SK-N-MC (cell line): Measurements from ENCODE around the gene NFS1.
"Not testable (repeated sequence)": the region's sequence is repeated elsewhere in the genome, so short reads cannot be mapped to it uniquely, and the experiment has no call there.

Source experiments
- DNase-seq: peaks from one replicate; pipeline ENCODE4 v3.0.0-alpha.2; 2011; ENCODE audit warnings: low read depth, low spot score
- H3K27ac ChIP-seq: fragments of 200-600 bp; sonication (generic); 2 replicates; pipeline ENCODE4 v1.5.1; 2016; ENCODE audit warnings: mixed run types
- H3K36me3 ChIP-seq: fragments of 200-600 bp; sonication (generic); 2 replicates; pipeline ENCODE4 v1.6.1; 2017; ENCODE audit warnings: antibody characterized with exemption, low read length, mixed read lengths; ENCODE audit not compliant: insufficient read depth
- H3K4me3 ChIP-seq: fragments of 200-600 bp; sonication (generic); 2 replicates; pipeline ENCODE4 v1.5.1; 2016
- H3K9ac ChIP-seq: fragments of 200-600 bp; sonication (generic); 2 replicates; pipeline ENCODE4 v1.8.0; 2017; ENCODE audit warnings: mixed run types, mixed read lengths; ENCODE audit not compliant: insufficient read length
- H3K9me3 ChIP-seq: fragments of 200-600 bp; sonication (generic); 2 replicates; pipeline ENCODE4 v1.6.1; 2017; ENCODE audit warnings: low read depth, mild to moderate bottlenecking, antibody characterized with exemption, low read length, moderate library complexity, mixed read lengths
- EZH2 ChIP-seq: fragments of 200-600 bp; sonication (generic); IDR thresholded peaks from one replicate; pipeline ENCODE4 v1.6.1; 2017; ENCODE audit warnings: antibody characterized with exemption
- FOXP2 ChIP-seq: optimal IDR thresholded peaks from 2 replicates; pipeline ENCODE3; 2011; ENCODE audit warnings: mild to moderate bottlenecking, moderate library complexity; ENCODE audit not compliant: insufficient read depth; ENCODE audit errors: extremely low read length, control extremely low read depth
- POLR2AphosphoS5 ChIP-seq: IDR thresholded peaks from 2 replicates; pipeline ENCODE4 v1.6.1; 2012; ENCODE audit warnings: mild to moderate bottlenecking, low read depth, low read length, borderline replicate concordance

The NFS1 gene

GRCh38 chr20:35723652-35724320 lies 24.6 kb upstream of the NFS1 start:
- peaks cover 96% of the 10 kb centered on the region for H3K36me3 ChIP-seq
- not testable (repeated sequence) for H3K27ac ChIP-seq, H3K4me3 ChIP-seq, DNase-seq, H3K9me3 ChIP-seq, H3K9ac ChIP-seq
- peak; percentile 0; the same call in 1 of the 2 replicates for TF ChIP-seq POLR2AphosphoS5

- not testable (repeated sequence) for H3K9me3 ChIP-seq, DNase-seq, H3K9ac ChIP-seq, H3K27ac ChIP-seq, H3K4me3 ChIP-seq
- peak; percentile 24; the same call in 1 of the 2 replicates for TF ChIP-seq POLR2AphosphoS5
- peaks cover 96% of the 10 kb centered on the region for H3K36me3 ChIP-seq
Observed at GRCh38 chr20:35723275-35723639, 24.1 kb upstream of the NFS1 start.

GRCh38 chr20:35721621-35722020 lies 22.5 kb upstream of the NFS1 start:
- Histone ChIP-seq H3K36me3 (peaks cover 98% of the 10 kb centered on the region), H3K4me3 (no peak overlapping the region), H3K27ac (no peak overlapping the region), H3K9ac (no peak overlapping the region), H3K9me3 (no peaks in the 10 kb centered on the region)
- no peak for TF ChIP-seq FOXP2
- TF ChIP-seq EZH2 = no peak
- no peak for TF ChIP-seq POLR2AphosphoS5
- DNase-seq = no peak

GRCh38 chr20:35721219-35721618 lies 22.1 kb upstream of the NFS1 start:
- Histone ChIP-seq H3K36me3 (peaks cover 98% of the 10 kb centered on the region), H3K9ac (no peak overlapping the region), H3K27ac (no peak overlapping the region), H3K9me3 (no peaks in the 10 kb centered on the region), H3K4me3 (no peak overlapping the region)
- DNase-seq = no peak
- no peak for TF ChIP-seq POLR2AphosphoS5
- no peak for TF ChIP-seq FOXP2
- no peak for TF ChIP-seq EZH2

- peaks cover 98% of the 10 kb centered on the region for H3K36me3 ChIP-seq
- H3K4me3 ChIP-seq = no peak overlapping the region
- no peaks in the 10 kb centered on the region for H3K9me3 ChIP-seq
- DNase-seq = no peak
- TF ChIP-seq FOXP2 (no peak), EZH2 (no peak), POLR2AphosphoS5 (no peak)
- H3K27ac ChIP-seq = no peak overlapping the region
- H3K9ac ChIP-seq = no peak overlapping the region
Observed at GRCh38 chr20:35720165-35721123, 21.3 kb upstream of the NFS1 start.

GRCh38 chr20:35719717-35720116 lies 20.6 kb upstream of the NFS1 start:
- Histone ChIP-seq H3K4me3 (no peak overlapping the region), H3K27ac (no peak overlapping the region), H3K36me3 (peaks cover 98% of the 10 kb centered on the region), H3K9me3 (no peaks in the 10 kb centered on the region), H3K9ac (no peak overlapping the region)
- TF ChIP-seq EZH2 = no peak
- TF ChIP-seq FOXP2 = no peak
- TF ChIP-seq POLR2AphosphoS5 = no peak
- DNase-seq = no peak

- no peaks in the 10 kb centered on the region for H3K9me3 ChIP-seq
- H3K9ac ChIP-seq = no peak overlapping the region
- H3K27ac ChIP-seq = peak overlapping the region; percentile 35; the same call in 1 of the 2 replicates
- H3K36me3 ChIP-seq = peaks cover 98% of the 10 kb centered on the region
- TF ChIP-seq POLR2AphosphoS5 (no peak), EZH2 (no peak), FOXP2 (no peak)
- no peak for DNase-seq
- no peak overlapping the region for H3K4me3 ChIP-seq
Observed at GRCh38 chr20:35718972-35719635, 20.0 kb upstream of the NFS1 start.

- H3K36me3 ChIP-seq = peaks cover 98% of the 10 kb centered on the region
Observed at GRCh38 chr20:35718321-35718720, 19.2 kb upstream of the NFS1 start.

More at GRCh38 chr20:35718321-35718720, 19.2 kb upstream of the NFS1 start:
- H3K4me3 ChIP-seq, H3K9ac ChIP-seq, DNase-seq, H3K27ac ChIP-seq, H3K9me3 ChIP-seq: not testable (repeated sequence)
